Measurements from ENCODE around the gene GLRX5. TPM values are rescaled to one million over a fixed set of nuclear protein-coding genes. Genes with fewer than 3 reads are reported as not detected.

GLRX5 gene
- total RNA-seq, 1 experiment from 2014 or later = 62.2 TPM

DNA sequence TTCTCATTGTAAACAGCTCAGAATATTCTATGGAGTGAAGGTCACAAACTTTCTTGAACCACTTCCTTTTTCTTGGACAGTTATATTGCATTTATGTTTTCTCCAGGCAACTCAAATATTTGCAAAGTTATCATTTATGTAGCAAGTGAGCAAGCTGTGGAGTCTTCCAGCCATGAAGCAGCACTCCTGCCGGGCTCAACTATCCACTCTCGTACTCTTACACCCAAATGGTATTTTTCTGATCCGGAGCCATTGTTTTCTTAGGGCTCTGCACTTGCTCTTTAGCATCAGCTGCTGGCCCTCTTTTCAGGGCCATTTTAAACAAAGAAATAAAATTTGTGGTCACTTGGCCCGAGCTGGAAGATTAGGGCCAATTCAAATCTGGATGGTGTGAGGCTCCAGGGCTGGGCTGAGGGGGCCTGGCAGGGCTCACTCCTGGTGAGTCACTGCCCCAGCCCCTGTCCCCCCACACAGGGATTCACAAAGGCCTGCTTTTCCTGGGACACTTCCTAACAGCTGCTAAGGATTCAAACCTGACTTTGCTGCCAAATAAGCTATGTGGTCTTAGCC, 38.1 kb upstream of the GLRX5 start:
- H3T11ph ChIP-seq (ENCODE audit: low read length) = no peak overlapping the region
- no peak overlapping the region for H3K4me2 ChIP-seq (ENCODE audit: insufficient read depth, insufficient read length, low read length)
- no peak for DNase-seq
- WGBS (ENCODE audit: extremely low coverage, insufficient read length, low lambda C conversion rate) = no CpG with 5 or more reads among the region's 4 CpGs
- no peaks in the 10 kb centered on the region for H3K27me3 ChIP-seq (ENCODE audit: insufficient read depth, low read length)
- no peak overlapping the region for H4K5ac ChIP-seq (ENCODE audit: insufficient read length, low read depth, low read length)
- peaks cover 2% of the 10 kb centered on the region for H4K20me1 ChIP-seq (ENCODE audit: control insufficient read depth, insufficient read depth, insufficient read length)
- H3K9me3 ChIP-seq (ENCODE audit: control insufficient read depth, low read depth, low read length) = no peaks in the 10 kb centered on the region
- H2BK15ac ChIP-seq (ENCODE audit: low read depth, low read length) = no peak overlapping the region
- H3K9me3 Mint-ChIP-seq = peaks cover 0 to 3% of the 10 kb centered on the region in 2 experiments; a peak in 1 of 5 replicates
- H3K36me3 Mint-ChIP-seq (ENCODE audit: insufficient read depth in 1 of 3, low read depth in 3 of 3) = no peaks in the 10 kb centered on the region
- H2BK5ac ChIP-seq (ENCODE audit: insufficient read length, low read length) = no peak overlapping the region
- H3K4me3 Mint-ChIP-seq = no peak overlapping the region
- H3K27ac Mint-ChIP-seq = peak overlapping the region in 1 of 3 experiments; percentile 48; a peak in 2 of 7 replicates
- no peak overlapping the region for H3K14ac ChIP-seq (ENCODE audit: insufficient read depth, low read length)
- H3K79me2 ChIP-seq (ENCODE audit: insufficient read depth, low read length) = no peaks in the 10 kb centered on the region
- peaks cover 9% of the 10 kb centered on the region for H3K27me3 Mint-ChIP-seq (ENCODE audit: low read depth)
- no peaks in the 10 kb centered on the region for H3K4me1 ChIP-seq (ENCODE audit: insufficient read depth, low read length)
- no peak overlapping the region for H3K27ac ChIP-seq (ENCODE audit: insufficient read length, low read depth, low read length)
- no peak overlapping the region for H3K4ac ChIP-seq (ENCODE audit: low read depth, low read length)
- H3K79me1 ChIP-seq (ENCODE audit: insufficient read depth, low read depth, low read length, poor library complexity, severe bottlenecking) = no peaks in the 10 kb centered on the region
- H3K56ac ChIP-seq (ENCODE audit: insufficient read length, low read depth, low read length) = no peak overlapping the region
- H2BK20ac ChIP-seq (ENCODE audit: low read depth, low read length, poor library complexity, severe bottlenecking) = no peak overlapping the region
- no peaks in the 10 kb centered on the region for H3K23me2 ChIP-seq (ENCODE audit: insufficient read length, low read depth, low read length, poor library complexity, severe bottlenecking)
- H4K8ac ChIP-seq (replicated peaks; ENCODE audit: insufficient read length, low read depth, low read length) = no peak overlapping the region
- TF ChIP-seq, protein P1, sequence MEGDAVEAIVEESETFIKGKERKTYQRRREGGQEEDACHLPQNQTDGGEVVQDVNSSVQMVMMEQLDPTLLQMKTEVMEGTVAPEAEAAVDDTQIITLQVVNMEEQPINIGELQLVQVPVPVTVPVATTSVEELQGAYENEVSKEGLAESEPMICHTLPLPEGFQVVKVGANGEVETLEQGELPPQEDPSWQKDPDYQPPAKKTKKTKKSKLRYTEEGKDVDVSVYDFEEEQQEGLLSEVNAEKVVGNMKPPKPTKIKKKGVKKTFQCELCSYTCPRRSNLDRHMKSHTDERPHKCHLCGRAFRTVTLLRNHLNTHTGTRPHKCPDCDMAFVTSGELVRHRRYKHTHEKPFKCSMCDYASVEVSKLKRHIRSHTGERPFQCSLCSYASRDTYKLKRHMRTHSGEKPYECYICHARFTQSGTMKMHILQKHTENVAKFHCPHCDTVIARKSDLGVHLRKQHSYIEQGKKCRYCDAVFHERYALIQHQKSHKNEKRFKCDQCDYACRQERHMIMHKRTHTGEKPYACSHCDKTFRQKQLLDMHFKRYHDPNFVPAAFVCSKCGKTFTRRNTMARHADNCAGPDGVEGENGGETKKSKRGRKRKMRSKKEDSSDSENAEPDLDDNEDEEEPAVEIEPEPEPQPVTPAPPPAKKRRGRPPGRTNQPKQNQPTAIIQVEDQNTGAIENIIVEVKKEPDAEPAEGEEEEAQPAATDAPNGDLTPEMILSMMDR (conservative IDR thresholded peaks at IDR 0.05) = no peak
- H3K9ac ChIP-seq (ENCODE audit: extremely low read depth, insufficient read length, low read length) = no peak overlapping the region
- peaks cover 5 to 9% of the 10 kb centered on the region in 2 experiments for H3K4me1 Mint-ChIP-seq
- H4K91ac ChIP-seq (ENCODE audit: insufficient read length, low read depth, low read length) = no peak overlapping the region
- H2AK5ac ChIP-seq (ENCODE audit: insufficient read length, low read length) = no peak overlapping the region
- no peak overlapping the region for H2BK120ac ChIP-seq (ENCODE audit: low read depth, low read length, poor library complexity, severe bottlenecking)
- H3K18ac ChIP-seq (ENCODE audit: insufficient read length, low read depth, low read length) = no peak overlapping the region
- no peak overlapping the region for H2AFZ ChIP-seq (ENCODE audit: low read length)
- H2BK12ac ChIP-seq (ENCODE audit: insufficient read length, low read depth, low read length) = no peak overlapping the region
- H3K23ac ChIP-seq (ENCODE audit: insufficient read length, low read depth, low read length) = no peak overlapping the region
